Mesendoderm (in vitro differentiated cells): ENCODE data around the gene FOXC1.

ENCODE experiments used
- DNase-seq: peaks from one replicate; pipeline ENCODE4 v3.0.0; 2013
- H2AK5ac ChIP-seq: 2 replicates; pipeline ENCODE4 v1.6.1; 2013; ENCODE audit warnings: low read length, inconsistent platforms
- H2BK120ac ChIP-seq: 2 replicates; pipeline ENCODE4 v1.6.1; 2013; ENCODE audit warnings: low read depth, mild to moderate bottlenecking, low read length, moderate library complexity, mixed read lengths
- H2BK15ac ChIP-seq: replicated peaks from 2 replicates; pipeline ENCODE4 v1.6.1; 2013; ENCODE audit warnings: low read depth, mild to moderate bottlenecking, moderate library complexity
- H2BK5ac ChIP-seq: 2 replicates; pipeline ENCODE4 v1.6.1; 2013; ENCODE audit warnings: low read length, inconsistent platforms
- H3K18ac ChIP-seq: 2 replicates; pipeline ENCODE4 v1.6.1; 2013; ENCODE audit warnings: mild to moderate bottlenecking, low read length, mixed read lengths
- H3K23ac ChIP-seq: one replicate; pipeline ENCODE4 v1.6.1; 2013; ENCODE audit warnings: low read length
- H3K27ac ChIP-seq: 2 replicates; pipeline ENCODE4 v1.5.1; 2013; ENCODE audit warnings: low read depth, mild to moderate bottlenecking, inconsistent platforms, low read length, moderate library complexity
- H3K27me3 ChIP-seq: 2 replicates; pipeline ENCODE4 v1.6.1; 2013; ENCODE audit warnings: low read length, control low read depth, mild to moderate bottlenecking, inconsistent platforms; ENCODE audit not compliant: insufficient read depth, poor library complexity
- H3K36me3 ChIP-seq: 2 replicates; pipeline ENCODE4 v1.6.1; 2013; ENCODE audit warnings: low read length, inconsistent platforms; ENCODE audit not compliant: control insufficient read depth, insufficient read depth
- H3K4ac ChIP-seq: one replicate; pipeline ENCODE4 v1.6.1; 2013; ENCODE audit warnings: low read depth, mild to moderate bottlenecking, low read length, moderate library complexity
- H3K4me1 ChIP-seq: 2 replicates; pipeline ENCODE4 v1.6.1; 2013; ENCODE audit warnings: low read depth, low read length, inconsistent platforms; ENCODE audit not compliant: control insufficient read depth
- H3K4me2 ChIP-seq: 2 replicates; pipeline ENCODE4 v1.6.1; 2013; ENCODE audit warnings: low read length
- H3K4me3 ChIP-seq: 2 replicates; pipeline ENCODE4 v1.5.1; 2013; ENCODE audit warnings: mild to moderate bottlenecking, low read length
- H3K56ac ChIP-seq: one replicate; pipeline ENCODE4 v1.6.1; 2013; ENCODE audit warnings: low read length
- H3K79me1 ChIP-seq: 2 replicates; pipeline ENCODE4 v1.6.1; 2013; ENCODE audit warnings: low read length, inconsistent platforms
- H3K79me2 ChIP-seq: 2 replicates; pipeline ENCODE4 v1.6.1; 2013; ENCODE audit warnings: mild to moderate bottlenecking, low read length; ENCODE audit not compliant: control insufficient read depth, insufficient read depth
- H3K9ac ChIP-seq: 2 replicates; pipeline ENCODE4 v1.6.1; 2013; ENCODE audit warnings: low read length, inconsistent platforms
- H4K5ac ChIP-seq: one replicate; pipeline ENCODE4 v1.6.1; 2013; ENCODE audit warnings: low read length
- H4K8ac ChIP-seq: one replicate; pipeline ENCODE4 v1.6.1; 2013; ENCODE audit warnings: low read depth, mild to moderate bottlenecking, control low read depth, low read length, moderate library complexity
- WGBS: extraction: QIAGEN DNeasy Blood & Tissue Kit; methylation state at CpG from one replicate; pipeline ENCODE4 v1.1.7; 2013; ENCODE audit warnings: low lambda C conversion rate, missing lambda C conversion rate; ENCODE audit not compliant: insufficient coverage; ENCODE audit errors: extremely low coverage; 5-methylcytosine and 5-hydroxymethylcytosine counted together

Gene FOXC1

GRCh38 chr6:1590580-1590979, 19.1 kb upstream of the FOXC1 start:
- Histone ChIP-seq H3K27me3 (no peaks in the 10 kb centered on the region), H3K4ac (no peak overlapping the region), H3K4me3 (no peak overlapping the region), H2AK5ac (no peak overlapping the region), H2BK15ac (no peak overlapping the region), H4K5ac (no peak overlapping the region), H2BK5ac (no peak overlapping the region), H3K4me2 (no peak overlapping the region), H3K79me2 (no peaks in the 10 kb centered on the region), H3K27ac (no peak overlapping the region), H3K56ac (no peak overlapping the region), H3K23ac (no peak overlapping the region), H3K36me3 (no peaks in the 10 kb centered on the region), H3K9ac (no peak overlapping the region), H3K79me1 (no peaks in the 10 kb centered on the region), H3K18ac (no peak overlapping the region), H4K8ac (no peak overlapping the region), H3K4me1 (no peaks in the 10 kb centered on the region), H2BK120ac (no peak overlapping the region)
- WGBS: no CpG with 5 or more reads among the region's 9 CpGs
- no peak for DNase-seq

DNA sequence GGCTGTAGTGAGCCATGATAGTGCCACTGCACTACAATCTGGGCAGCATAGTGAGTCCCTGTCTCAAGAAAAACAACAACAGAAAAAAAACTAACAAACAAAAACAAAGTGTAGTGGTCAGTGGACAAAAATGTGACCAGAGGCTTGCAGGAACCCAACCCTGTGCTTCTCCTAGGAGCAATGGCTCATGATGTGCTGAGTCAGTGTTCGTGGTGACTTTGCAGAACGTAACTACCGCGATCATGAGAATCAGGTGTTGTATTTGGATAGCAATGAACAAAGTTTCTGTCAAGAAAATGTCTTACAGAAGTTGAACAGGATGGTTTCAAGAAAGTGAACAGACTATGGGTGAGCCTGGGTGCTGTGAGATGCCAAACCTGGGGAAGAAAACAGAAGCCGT, 18.5 kb upstream of the FOXC1 start:
- Histone ChIP-seq H3K18ac (no peak overlapping the region), H3K9ac (no peak overlapping the region), H3K4me2 (no peak overlapping the region), H3K56ac (no peak overlapping the region), H3K79me2 (no peaks in the 10 kb centered on the region), H2BK120ac (no peak overlapping the region), H3K23ac (no peak overlapping the region), H3K4me3 (no peak overlapping the region), H2BK15ac (no peak overlapping the region), H3K4me1 (peaks cover 2% of the 10 kb centered on the region), H4K5ac (no peak overlapping the region), H3K27me3 (no peaks in the 10 kb centered on the region), H3K27ac (no peak overlapping the region), H3K79me1 (no peaks in the 10 kb centered on the region), H2AK5ac (no peak overlapping the region), H3K36me3 (no peaks in the 10 kb centered on the region), H3K4ac (no peak overlapping the region), H2BK5ac (no peak overlapping the region), H4K8ac (no peak overlapping the region)
- no peak for DNase-seq
- no CpG with 5 or more reads among the region's 5 CpGs for WGBS

DNA sequence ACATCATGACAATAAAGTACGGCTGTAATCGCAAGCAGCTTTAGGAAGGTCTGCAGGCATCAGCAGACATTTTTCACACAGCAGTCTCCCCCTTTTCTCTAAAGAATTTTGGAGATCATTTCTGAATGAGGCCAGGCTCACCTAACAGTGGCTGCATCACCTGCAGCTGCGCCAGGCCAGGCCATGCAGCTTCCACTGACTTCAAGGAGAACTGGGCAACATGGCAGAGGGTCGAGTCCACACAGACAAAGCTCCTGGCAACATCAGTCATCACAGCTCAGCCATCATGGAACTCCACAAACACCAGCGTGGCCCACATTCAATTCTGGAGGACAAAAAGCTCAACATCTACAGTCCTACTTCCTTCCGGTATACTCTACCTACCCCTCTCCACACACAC, 17.8 kb upstream of the FOXC1 start:
- no peaks in the 10 kb centered on the region for H3K27me3 ChIP-seq
- no peaks in the 10 kb centered on the region for H3K36me3 ChIP-seq
- no peak overlapping the region for H4K5ac ChIP-seq
- no peak overlapping the region for H2AK5ac ChIP-seq
- no peak overlapping the region for H4K8ac ChIP-seq
- H3K4ac ChIP-seq: no peak overlapping the region
- no peak overlapping the region for H2BK15ac ChIP-seq
- H3K79me2 ChIP-seq: no peaks in the 10 kb centered on the region
- no peak overlapping the region for H3K18ac ChIP-seq
- H3K4me3 ChIP-seq: no peak overlapping the region
- no peak overlapping the region for H3K56ac ChIP-seq
- H2BK120ac ChIP-seq: no peak overlapping the region
- no peak overlapping the region for H3K27ac ChIP-seq
- H3K9ac ChIP-seq: no peak overlapping the region
- H2BK5ac ChIP-seq: no peak overlapping the region
- no peaks in the 10 kb centered on the region for H3K79me1 ChIP-seq
- no peak for DNase-seq
- H3K4me2 ChIP-seq: no peak overlapping the region
- peaks cover 4% of the 10 kb centered on the region for H3K4me1 ChIP-seq
- no peak overlapping the region for H3K23ac ChIP-seq
- no CpG with 5 or more reads among the region's 6 CpGs for WGBS

DNA sequence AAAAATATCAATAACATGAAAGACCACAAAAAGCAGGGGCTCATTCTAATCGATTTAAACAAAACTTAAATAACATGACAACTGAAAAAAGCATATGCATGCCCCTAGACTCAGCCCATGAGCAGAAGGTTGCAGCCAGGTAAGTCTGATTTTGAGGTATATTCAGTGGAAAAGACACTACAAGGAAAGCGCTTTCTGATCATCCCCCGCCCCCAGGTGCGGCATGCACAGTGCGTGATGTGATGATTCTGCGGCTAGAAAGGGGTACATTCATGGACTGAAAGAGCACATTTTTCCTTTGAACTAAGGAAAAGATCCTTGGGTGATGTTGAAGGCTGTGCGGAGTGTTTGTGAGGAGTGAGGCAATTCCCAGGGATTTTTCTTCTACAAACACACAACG, 16.9 kb upstream of the FOXC1 start:
- H3K79me2 ChIP-seq: no peaks in the 10 kb centered on the region
- no peak overlapping the region for H3K56ac ChIP-seq
- no peak overlapping the region for H2BK15ac ChIP-seq
- H3K36me3 ChIP-seq: no peaks in the 10 kb centered on the region
- H4K8ac ChIP-seq: no peak overlapping the region
- H3K79me1 ChIP-seq: no peaks in the 10 kb centered on the region
- H3K4me1 ChIP-seq: peaks cover 7% of the 10 kb centered on the region
- H3K9ac ChIP-seq: no peak overlapping the region
- WGBS: no CpG with 5 or more reads among the region's 8 CpGs
- no peak overlapping the region for H4K5ac ChIP-seq
- DNase-seq: no peak
- H3K4me2 ChIP-seq: no peak overlapping the region
- no peak overlapping the region for H3K18ac ChIP-seq
- H2BK120ac ChIP-seq: no peak overlapping the region
- no peak overlapping the region for H3K23ac ChIP-seq
- H3K27me3 ChIP-seq: no peaks in the 10 kb centered on the region
- H3K4me3 ChIP-seq: no peak overlapping the region
- H3K4ac ChIP-seq: no peak overlapping the region
- no peak overlapping the region for H3K27ac ChIP-seq
- H2AK5ac ChIP-seq: no peak overlapping the region
- H2BK5ac ChIP-seq: no peak overlapping the region

GRCh38 chr6:1593286-1593957, 16.3 kb upstream of the FOXC1 start:
- H4K5ac ChIP-seq: no peak overlapping the region

GRCh38 chr6:1593958-1594314, 15.8 kb upstream of the FOXC1 start:
- no CpG with 5 or more reads among the region's 22 CpGs for whole genome bisulfite sequencing
- Histone ChIP-seq H4K8ac (no peak overlapping the region), H3K79me2 (no peaks in the 10 kb centered on the region), H2BK120ac (no peak overlapping the region), H3K27me3 (no peaks in the 10 kb centered on the region), H3K23ac (no peak overlapping the region), H3K4me3 (no peak overlapping the region), H3K4ac (no peak overlapping the region), H3K36me3 (no peaks in the 10 kb centered on the region), H3K56ac (no peak overlapping the region), H3K9ac (no peak overlapping the region), H3K18ac (no peak overlapping the region), H3K27ac (no peak overlapping the region), H2BK15ac (no peak overlapping the region), H4K5ac (no peak overlapping the region), H3K79me1 (no peaks in the 10 kb centered on the region), H3K4me1 (peaks cover 9% of the 10 kb centered on the region), H3K4me2 (no peak overlapping the region), H2BK5ac (no peak overlapping the region), H2AK5ac (no peak overlapping the region)
- no peak for DNase-seq

More at GRCh38 chr6:1593286-1593957, 16.3 kb upstream of the FOXC1 start:
- Histone ChIP-seq H3K56ac (no peak overlapping the region), H2BK15ac (no peak overlapping the region), H4K8ac (no peak overlapping the region), H3K36me3 (no peaks in the 10 kb centered on the region), H2AK5ac (no peak overlapping the region), H3K9ac (no peak overlapping the region), H2BK5ac (no peak overlapping the region), H3K27me3 (no peaks in the 10 kb centered on the region), H3K4me2 (no peak overlapping the region), H2BK120ac (no peak overlapping the region), H3K23ac (no peak overlapping the region), H3K79me1 (no peaks in the 10 kb centered on the region), H3K18ac (no peak overlapping the region), H3K79me2 (no peaks in the 10 kb centered on the region), H3K4me3 (no peak overlapping the region), H3K4me1 (peaks cover 9% of the 10 kb centered on the region), H3K4ac (no peak overlapping the region), H3K27ac (no peak overlapping the region)
- no peak for DNase-seq
- WGBS: no CpG with 5 or more reads among the region's 20 CpGs
